Mucosa of rectum (tissue), 2 donors: Measurements from ENCODE around the gene CCNH.

Experiments
- H3K27ac ChIP-seq, 2 donors: one replicate each; pipeline ENCODE4 v1.7.0; 2013; ENCODE audit warnings: inconsistent platforms in 2 of 2, low read depth in 2 of 2, low read length in 2 of 2
- H3K27me3 ChIP-seq, 2 donors: one replicate each; pipeline ENCODE4 v1.7.0; 2013; ENCODE audit warnings: low read length in 2 of 2; ENCODE audit not compliant: control insufficient read depth in 2 of 2, insufficient read depth in 2 of 2
- H3K36me3 ChIP-seq, 2 donors: one replicate each; pipeline ENCODE4 v1.7.0; 2013; ENCODE audit warnings: low read length in 2 of 2; ENCODE audit not compliant: control insufficient read depth in 2 of 2, insufficient read depth in 2 of 2
- H3K4me1 ChIP-seq, 2 donors: one replicate each; pipeline ENCODE4 v1.7.0; 2013; ENCODE audit warnings: low read length in 2 of 2, mild to moderate bottlenecking in 1 of 2; ENCODE audit not compliant: control insufficient read depth in 2 of 2, insufficient read depth in 2 of 2
- H3K4me3 ChIP-seq, 2 donors: one replicate each; pipeline ENCODE4 v1.7.0; 2013; ENCODE audit warnings: low read length in 2 of 2
- H3K9ac ChIP-seq, 2 donors: one replicate each; pipeline ENCODE4 v1.7.0; 2013; ENCODE audit warnings: low read length in 2 of 2, low read depth in 1 of 2, mild to moderate bottlenecking in 1 of 2
- H3K9me3 ChIP-seq, 2 donors: one replicate each; pipeline ENCODE4 v1.7.0; 2013; ENCODE audit warnings: low read length in 2 of 2; ENCODE audit not compliant: control insufficient read depth in 2 of 2
- donor health status: healthy.
- donor health status: Normal muscosa, but diverticular disease.

Gene CCNH

DNA sequence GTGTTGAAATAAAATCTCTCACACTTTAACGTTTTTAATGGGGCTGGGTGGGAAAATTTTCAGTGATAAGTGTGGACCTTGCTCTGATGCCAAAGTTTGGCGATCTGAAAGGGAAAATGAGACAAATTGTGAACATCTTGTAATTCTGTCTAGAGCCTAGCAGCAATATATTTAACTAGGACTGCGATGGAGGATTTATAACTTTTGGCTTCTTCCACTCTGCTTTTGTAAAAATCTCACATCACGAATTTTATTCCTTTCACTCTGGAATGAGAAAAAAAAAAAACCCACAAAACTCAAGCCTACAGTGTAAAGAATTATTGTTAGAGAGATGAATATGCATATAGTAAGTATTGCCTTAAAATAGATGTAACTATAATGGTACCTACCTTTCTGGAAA is 19.9 kb downstream of the CCNH start:
- Histone ChIP-seq H3K36me3 (peaks cover 69 to 76% of the 10 kb centered on the region in 2 donors), H3K4me3 (no peak overlapping the region), H3K27me3 (no peaks in the 10 kb centered on the region), H3K9ac (no peak overlapping the region), H3K27ac (no peak overlapping the region), H3K9me3 (no peaks in the 10 kb centered on the region), H3K4me1 (no peaks in the 10 kb centered on the region)

DNA sequence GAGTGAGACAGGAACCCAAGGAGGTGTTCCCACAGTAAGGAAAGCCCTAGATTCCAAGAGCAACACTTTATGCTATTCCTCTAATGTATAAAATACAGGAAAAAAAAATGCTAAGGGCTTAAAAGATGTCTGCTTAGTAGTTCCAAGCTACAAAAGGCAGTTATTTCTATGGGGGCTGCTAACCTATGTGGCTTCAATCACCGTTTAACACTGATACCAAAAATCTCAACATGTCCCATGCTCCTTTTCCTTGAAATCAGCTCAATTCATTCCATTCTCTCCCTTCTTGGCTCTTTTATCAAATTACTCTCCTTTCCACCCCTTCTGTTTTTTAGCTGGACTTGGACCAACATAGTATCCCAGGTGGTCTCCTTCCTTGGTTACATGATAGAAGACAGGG is 20.6 kb downstream of the CCNH start:
- Histone ChIP-seq H3K36me3 (peaks cover 71 to 79% of the 10 kb centered on the region in 2 donors), H3K4me3 (no peak overlapping the region), H3K9me3 (no peaks in the 10 kb centered on the region), H3K9ac (no peak overlapping the region), H3K4me1 (no peaks in the 10 kb centered on the region), H3K27ac (no peak overlapping the region), H3K27me3 (no peaks in the 10 kb centered on the region)

DNA sequence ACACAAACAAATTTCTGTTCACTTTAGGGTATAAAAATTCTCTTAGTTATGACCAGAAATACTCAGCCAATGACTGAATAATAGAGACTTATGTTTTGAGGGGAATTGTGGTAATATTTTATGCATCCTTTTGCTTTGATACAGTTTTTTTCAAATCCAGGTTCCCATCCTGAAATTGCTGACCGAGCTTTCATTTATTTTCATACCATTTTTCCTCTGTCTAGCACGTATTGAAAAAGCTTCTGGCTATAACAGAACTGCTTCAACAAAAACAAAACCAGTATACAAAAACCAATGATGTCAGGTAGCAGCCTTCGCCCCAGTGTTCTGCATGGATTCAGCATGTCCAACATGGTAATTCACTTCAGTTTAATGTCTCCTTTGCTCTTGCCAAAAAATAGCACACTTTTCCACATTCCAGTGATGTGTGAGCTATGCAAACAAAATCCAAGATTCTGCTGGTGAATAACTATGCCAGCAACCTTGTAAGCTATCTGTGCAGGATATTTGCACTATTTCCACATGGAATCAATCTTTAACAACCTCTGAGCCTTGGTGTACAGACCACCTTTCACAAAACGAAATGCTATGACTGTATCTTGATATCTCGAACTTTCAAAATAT is 22.0 kb downstream of the CCNH start:
- Histone ChIP-seq H3K27ac (no peak overlapping the region), H3K9me3 (no peaks in the 10 kb centered on the region), H3K36me3 (peaks cover 72 to 80% of the 10 kb centered on the region in 2 donors), H3K9ac (no peak overlapping the region), H3K4me3 (no peak overlapping the region), H3K27me3 (no peaks in the 10 kb centered on the region), H3K4me1 (no peaks in the 10 kb centered on the region)

DNA sequence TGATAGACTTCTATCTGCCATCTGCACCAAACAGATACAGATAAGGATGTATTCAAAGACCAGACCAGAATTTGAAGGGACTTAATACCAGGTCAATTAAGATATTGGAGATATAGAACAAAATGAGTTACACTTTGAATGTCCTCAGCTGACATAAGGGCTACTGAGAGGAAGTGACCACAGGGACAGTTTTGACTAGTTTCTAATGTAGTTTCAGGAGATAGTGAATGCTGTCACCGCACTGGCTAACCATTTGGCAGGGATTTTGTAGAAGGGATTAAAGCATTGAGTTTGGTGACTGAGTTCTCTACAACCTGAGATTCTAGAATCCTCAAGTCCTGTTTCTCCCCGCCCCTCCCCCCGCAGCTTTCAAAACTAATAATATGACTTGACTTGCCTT is 22.7 kb downstream of the CCNH start:
- Histone ChIP-seq H3K9me3 (no peaks in the 10 kb centered on the region), H3K4me3 (no peak overlapping the region), H3K27ac (no peak overlapping the region), H3K9ac (no peak overlapping the region), H3K4me1 (no peaks in the 10 kb centered on the region), H3K27me3 (no peaks in the 10 kb centered on the region), H3K36me3 (peaks cover 72 to 77% of the 10 kb centered on the region in 2 donors)

DNA sequence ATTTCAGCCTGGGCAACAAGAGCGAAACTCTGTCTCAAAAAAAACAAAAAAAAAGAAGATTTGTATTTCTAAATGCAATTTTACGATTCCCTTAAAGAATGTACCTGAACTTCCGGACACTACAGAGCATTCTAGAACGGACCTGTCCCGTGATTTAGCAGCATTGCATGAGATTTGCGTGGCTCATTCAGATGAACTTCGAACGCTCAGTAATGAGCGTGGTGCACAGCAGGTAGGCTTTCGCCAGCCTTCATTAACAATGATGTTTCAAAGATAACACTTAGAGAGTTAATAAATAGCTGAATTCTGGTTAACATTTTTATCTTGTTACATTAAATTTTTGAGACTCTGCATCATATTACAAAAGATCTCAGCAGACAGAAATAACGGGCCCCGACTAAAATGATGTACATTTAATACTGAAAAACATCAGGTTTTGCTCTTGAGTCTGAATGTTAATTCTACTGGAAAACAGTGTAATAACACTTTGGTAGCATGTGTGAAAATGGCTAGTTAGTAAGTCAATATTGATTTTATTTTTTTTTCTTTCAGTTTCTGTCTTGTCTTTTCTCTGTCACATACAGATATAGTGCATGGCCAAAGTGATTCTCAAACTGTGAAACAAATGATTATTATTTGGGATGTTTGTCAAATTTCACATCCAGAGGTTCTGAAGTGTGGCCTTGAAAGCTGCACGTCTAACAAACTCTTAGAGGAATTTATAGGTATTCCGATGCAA is 23.3 kb downstream of the CCNH start:
- no peaks in the 10 kb centered on the region for H3K27me3 ChIP-seq
- H3K9ac ChIP-seq = no peak overlapping the region
- H3K4me3 ChIP-seq = no peak overlapping the region
- H3K36me3 ChIP-seq = peaks cover 68 to 76% of the 10 kb centered on the region in 2 donors
- H3K4me1 ChIP-seq = no peaks in the 10 kb centered on the region
- no peaks in the 10 kb centered on the region for H3K9me3 ChIP-seq
- no peak overlapping the region for H3K27ac ChIP-seq

DNA sequence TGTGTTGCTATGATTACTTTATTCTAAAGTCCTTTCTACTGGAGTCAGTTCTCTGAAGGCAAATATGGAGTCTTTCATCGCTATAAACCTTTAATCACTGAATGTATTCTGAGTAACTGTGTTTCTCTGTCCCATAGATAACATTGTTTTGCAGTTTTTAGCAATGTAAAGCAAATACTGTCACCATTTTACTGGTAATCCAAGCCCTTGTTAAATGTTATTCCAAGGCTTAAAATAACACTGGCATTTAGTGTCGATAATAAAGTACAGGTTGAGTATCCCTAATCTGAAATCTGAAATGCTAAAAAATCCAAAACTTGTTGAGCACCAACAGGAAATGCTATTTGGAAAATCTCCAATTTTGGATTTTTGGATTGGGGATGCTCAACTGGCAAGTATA is 24.6 kb downstream of the CCNH start:
- Histone ChIP-seq H3K4me3 (no peak overlapping the region), H3K4me1 (no peaks in the 10 kb centered on the region), H3K36me3 (peaks cover 64 to 67% of the 10 kb centered on the region in 2 donors), H3K27me3 (no peaks in the 10 kb centered on the region), H3K27ac (no peak overlapping the region), H3K9me3 (no peaks in the 10 kb centered on the region), H3K9ac (no peak overlapping the region)

DNA sequence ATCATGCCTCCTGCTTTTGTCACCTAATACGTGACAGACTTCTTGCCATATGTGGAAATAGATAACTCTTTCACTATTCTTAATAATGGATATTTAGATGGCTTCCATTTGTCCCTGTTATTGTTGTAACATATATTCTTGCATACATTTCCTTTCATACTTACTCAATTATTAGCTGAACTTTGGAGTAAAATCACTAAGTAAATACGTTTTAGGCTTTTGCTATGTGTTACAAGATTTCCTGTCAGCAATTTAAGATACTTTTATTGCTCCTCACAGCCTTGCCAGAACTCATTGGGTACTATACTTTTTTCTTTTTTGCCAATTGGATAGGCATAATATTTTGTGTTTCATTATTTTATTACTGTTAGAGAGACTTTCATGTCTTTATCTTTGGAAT is 26.9 kb downstream of the CCNH start:
- Histone ChIP-seq H3K27ac (no peak overlapping the region), H3K9me3 (no peaks in the 10 kb centered on the region), H3K27me3 (no peaks in the 10 kb centered on the region), H3K9ac (no peak overlapping the region), H3K36me3 (peaks cover 49 to 61% of the 10 kb centered on the region in 2 donors), H3K4me3 (no peak overlapping the region), H3K4me1 (no peaks in the 10 kb centered on the region)

DNA sequence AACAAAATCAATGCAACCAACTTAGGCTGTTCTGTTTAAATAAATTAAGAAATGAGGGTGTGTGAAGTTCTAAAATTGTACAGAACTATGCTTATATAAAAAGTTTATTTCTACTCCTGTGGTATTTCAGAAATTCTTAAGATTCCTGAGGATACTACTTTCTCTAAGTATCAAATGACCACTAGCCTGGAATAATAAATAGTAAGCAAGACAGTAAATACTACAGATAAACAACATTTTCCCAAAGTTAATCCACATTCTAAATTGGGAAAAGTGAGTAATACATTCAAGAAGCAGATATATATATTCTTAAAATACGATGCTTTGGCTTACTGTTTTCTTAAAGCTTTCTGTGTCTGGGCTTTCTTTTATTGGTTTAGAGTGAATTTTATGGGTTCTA is 29.5 kb downstream of the CCNH start:
- Histone ChIP-seq H3K36me3 (peaks cover 39 to 64% of the 10 kb centered on the region in 2 donors), H3K9me3 (no peaks in the 10 kb centered on the region)

DNA sequence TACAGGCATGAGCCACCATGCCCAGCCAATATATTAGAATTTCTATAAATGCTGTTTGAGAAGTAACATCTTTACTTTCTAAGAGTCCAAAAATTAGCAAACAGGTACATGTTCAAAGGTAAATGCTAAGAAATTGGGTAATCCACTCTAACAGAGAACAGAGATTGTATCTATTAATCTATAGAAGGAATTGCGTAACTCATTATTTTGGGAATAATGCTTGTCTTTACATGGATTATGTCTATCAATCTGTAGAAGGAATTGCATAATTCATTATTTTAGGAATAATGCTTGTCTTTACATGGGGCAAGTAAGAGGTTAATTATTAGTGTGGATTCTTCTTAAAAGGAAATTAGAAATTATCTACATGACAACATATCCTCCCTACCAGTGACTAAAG is 30.5 kb downstream of the CCNH start:
- H3K27me3 ChIP-seq = no peaks in the 10 kb centered on the region
- H3K9me3 ChIP-seq = no peaks in the 10 kb centered on the region
- no peak overlapping the region for H3K4me3 ChIP-seq
- H3K27ac ChIP-seq = no peak overlapping the region
- H3K9ac ChIP-seq = no peak overlapping the region
- H3K36me3 ChIP-seq = peaks cover 36 to 57% of the 10 kb centered on the region in 2 donors
- no peaks in the 10 kb centered on the region for H3K4me1 ChIP-seq

More for the DNA sequence above, 29.5 kb downstream of the CCNH start:
- Histone ChIP-seq H3K27ac (no peak overlapping the region), H3K4me3 (no peak overlapping the region), H3K27me3 (no peaks in the 10 kb centered on the region), H3K9ac (no peak overlapping the region), H3K4me1 (no peaks in the 10 kb centered on the region)

DNA sequence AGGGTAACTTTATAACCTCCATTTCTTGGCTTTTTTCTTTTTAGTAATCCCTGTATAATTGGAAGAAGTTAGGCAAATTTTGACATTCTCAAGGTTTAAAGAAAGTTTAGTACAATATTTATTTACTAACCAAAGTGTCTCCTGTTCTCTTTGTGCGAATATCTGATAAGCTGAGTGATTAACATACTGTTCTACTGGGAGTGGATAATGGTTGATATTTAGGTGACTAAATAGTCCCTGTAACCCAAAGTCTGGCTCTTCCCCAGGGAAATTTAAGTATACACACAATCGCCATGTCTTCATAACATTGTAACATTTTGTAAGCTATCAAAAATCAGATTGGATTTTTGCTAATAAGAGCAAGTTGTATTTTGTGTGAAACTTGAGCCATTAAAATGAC is 40.0 kb downstream of the CCNH start:
- H3K9ac ChIP-seq = no peak overlapping the region
- H3K9me3 ChIP-seq = no peaks in the 10 kb centered on the region
- no peak overlapping the region for H3K27ac ChIP-seq
- no peak overlapping the region for H3K4me3 ChIP-seq
- H3K4me1 ChIP-seq = no peaks in the 10 kb centered on the region
- peaks cover 33 to 36% of the 10 kb centered on the region in 2 donors for H3K36me3 ChIP-seq
- no peaks in the 10 kb centered on the region for H3K27me3 ChIP-seq
